DOHH2 (cell line): ENCODE data around the gene RPRD1B.

Source experiments
- H3F3A ChIP-seq: fragments of 200-600 bp; sonication (generic), shearing (Covaris generic); 2 replicates; pipeline ENCODE4 v1.6.0; 2016; ENCODE audit warnings: antibody characterized with exemption, mild to moderate bottlenecking; ENCODE audit not compliant: control insufficient read depth, insufficient read depth
- H3K27ac ChIP-seq: fragments of 200-600 bp; sonication (generic); 2 replicates; pipeline ENCODE4 v1.5.1; 2014; ENCODE audit warnings: low read depth, mild to moderate bottlenecking, low read length, moderate library complexity
- H3K27me3 ChIP-seq: fragments of 200-600 bp; sonication (generic); 2 replicates; pipeline ENCODE4 v1.6.1; 2014; ENCODE audit warnings: mild to moderate bottlenecking, low read length, mixed read lengths; ENCODE audit not compliant: control insufficient read depth
- H3K36me3 ChIP-seq: fragments of 200-600 bp; sonication (generic); 2 replicates; pipeline ENCODE4 v1.6.1; 2014; ENCODE audit warnings: mild to moderate bottlenecking, low read length, moderate library complexity, mixed read lengths; ENCODE audit not compliant: control insufficient read depth
- H3K4me1 ChIP-seq: fragments of 200-600 bp; sonication (generic); 2 replicates; pipeline ENCODE4 v1.6.1; 2014; ENCODE audit warnings: mild to moderate bottlenecking, low read length, mixed read lengths; ENCODE audit not compliant: control insufficient read depth
- H3K4me2 ChIP-seq: fragments of 200-600 bp; sonication (generic); 2 replicates; pipeline ENCODE4 v1.6.0; 2014; ENCODE audit warnings: mild to moderate bottlenecking, low read length, moderate library complexity
- H3K4me3 ChIP-seq: fragments of 200-600 bp; sonication (generic); 2 replicates; pipeline ENCODE4 v1.5.1; 2014; ENCODE audit warnings: mild to moderate bottlenecking, low read length, mixed read lengths
- H3K79me2 ChIP-seq: fragments of 200-600 bp; sonication (generic); 2 replicates; pipeline ENCODE4 v1.6.1; 2014; ENCODE audit warnings: mild to moderate bottlenecking, low read length, mixed read lengths; ENCODE audit not compliant: control insufficient read depth
- H3K9me2 ChIP-seq: fragments of 200-600 bp; sonication (generic); replicated peaks from 2 replicates; pipeline ENCODE4 v1.6.1; 2014; ENCODE audit warnings: mild to moderate bottlenecking, low read length, mixed read lengths; ENCODE audit not compliant: control insufficient read depth
- H3K9me3 ChIP-seq: fragments of 200-600 bp; sonication (generic); 2 replicates; pipeline ENCODE4 v1.6.1; 2014; ENCODE audit warnings: antibody characterized with exemption, low read length, mixed read lengths; ENCODE audit not compliant: control insufficient read depth, insufficient read depth
- H4K20me1 ChIP-seq: fragments of 200-600 bp; sonication (generic); 2 replicates; pipeline ENCODE4 v1.6.0; 2014; ENCODE audit warnings: low read depth, mild to moderate bottlenecking, antibody characterized with exemption, low read length, moderate library complexity; ENCODE audit not compliant: control insufficient read depth, insufficient read depth
- EZH2phosphoT487 ChIP-seq: fragments of 200-600 bp; sonication (generic); IDR thresholded peaks from 2 replicates; pipeline ENCODE4 v1.6.1; 2017; ENCODE audit warnings: borderline replicate concordance, mild to moderate bottlenecking, antibody characterized with exemption, low read length, moderate library complexity, mixed read lengths
- TF ChIP-seq, protein P1 (sequence below): fragments of 200-600 bp; sonication (generic); IDR thresholded peaks from one replicate; pipeline ENCODE4 v1.5.1; 2014; ENCODE audit warnings: antibody characterized with exemption, mild to moderate bottlenecking, low read depth, low read length; ENCODE audit not compliant: poor library complexity, severe bottlenecking

The RPRD1B gene

DNA sequence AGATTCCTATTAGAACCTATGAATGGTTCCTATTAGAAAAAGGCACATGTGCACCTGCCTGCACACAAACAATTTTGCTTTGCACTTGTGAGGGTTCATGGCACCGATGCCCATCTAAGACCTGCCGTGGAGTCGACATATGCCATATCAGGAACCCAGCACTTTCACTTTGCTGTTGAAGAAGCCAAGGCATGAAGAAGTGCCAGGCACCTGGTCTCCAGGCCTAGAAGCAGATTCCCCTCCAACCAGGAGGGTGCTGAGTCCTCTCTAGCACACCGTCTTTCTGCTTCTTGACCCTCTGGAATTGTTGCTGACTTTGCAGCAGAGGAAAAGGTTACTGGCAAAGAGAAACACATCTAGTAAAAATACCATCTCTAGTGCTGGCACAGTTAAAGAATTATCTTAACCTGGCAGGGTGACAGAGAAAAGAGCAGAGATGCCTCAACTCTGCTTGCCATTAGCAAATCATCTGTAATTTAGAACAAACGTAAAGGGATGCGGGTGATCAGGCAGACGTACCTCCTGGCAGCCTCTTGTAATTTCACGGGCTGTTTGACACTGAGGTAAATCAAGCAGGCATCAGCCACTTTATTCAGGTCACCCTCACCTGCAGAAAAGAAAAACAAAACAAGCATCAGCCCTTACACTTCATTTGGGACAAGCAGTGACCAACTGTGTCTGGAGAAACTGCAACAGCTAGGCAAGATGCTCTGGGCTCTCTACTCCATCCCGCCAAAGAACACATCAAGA, 37.5 kb upstream of the RPRD1B start:
- H3K9me3 ChIP-seq: no peaks in the 10 kb centered on the region
- H3K27ac ChIP-seq: no peak overlapping the region
- peaks cover 1% of the 10 kb centered on the region for H3K4me1 ChIP-seq
- peaks cover 83% of the 10 kb centered on the region for H3K36me3 ChIP-seq
- TF ChIP-seq, protein P1, sequence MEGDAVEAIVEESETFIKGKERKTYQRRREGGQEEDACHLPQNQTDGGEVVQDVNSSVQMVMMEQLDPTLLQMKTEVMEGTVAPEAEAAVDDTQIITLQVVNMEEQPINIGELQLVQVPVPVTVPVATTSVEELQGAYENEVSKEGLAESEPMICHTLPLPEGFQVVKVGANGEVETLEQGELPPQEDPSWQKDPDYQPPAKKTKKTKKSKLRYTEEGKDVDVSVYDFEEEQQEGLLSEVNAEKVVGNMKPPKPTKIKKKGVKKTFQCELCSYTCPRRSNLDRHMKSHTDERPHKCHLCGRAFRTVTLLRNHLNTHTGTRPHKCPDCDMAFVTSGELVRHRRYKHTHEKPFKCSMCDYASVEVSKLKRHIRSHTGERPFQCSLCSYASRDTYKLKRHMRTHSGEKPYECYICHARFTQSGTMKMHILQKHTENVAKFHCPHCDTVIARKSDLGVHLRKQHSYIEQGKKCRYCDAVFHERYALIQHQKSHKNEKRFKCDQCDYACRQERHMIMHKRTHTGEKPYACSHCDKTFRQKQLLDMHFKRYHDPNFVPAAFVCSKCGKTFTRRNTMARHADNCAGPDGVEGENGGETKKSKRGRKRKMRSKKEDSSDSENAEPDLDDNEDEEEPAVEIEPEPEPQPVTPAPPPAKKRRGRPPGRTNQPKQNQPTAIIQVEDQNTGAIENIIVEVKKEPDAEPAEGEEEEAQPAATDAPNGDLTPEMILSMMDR: no peak
- TF ChIP-seq EZH2phosphoT487: no peak
- H3K27me3 ChIP-seq: no peaks in the 10 kb centered on the region
- H3K4me2 ChIP-seq: no peak overlapping the region
- no peak overlapping the region for H3K4me3 ChIP-seq
- no peaks in the 10 kb centered on the region for H3K79me2 ChIP-seq
- peaks cover 9% of the 10 kb centered on the region for H4K20me1 ChIP-seq
- no peaks in the 10 kb centered on the region for H3K9me2 ChIP-seq
- no peaks in the 10 kb centered on the region for H3F3A ChIP-seq

DNA sequence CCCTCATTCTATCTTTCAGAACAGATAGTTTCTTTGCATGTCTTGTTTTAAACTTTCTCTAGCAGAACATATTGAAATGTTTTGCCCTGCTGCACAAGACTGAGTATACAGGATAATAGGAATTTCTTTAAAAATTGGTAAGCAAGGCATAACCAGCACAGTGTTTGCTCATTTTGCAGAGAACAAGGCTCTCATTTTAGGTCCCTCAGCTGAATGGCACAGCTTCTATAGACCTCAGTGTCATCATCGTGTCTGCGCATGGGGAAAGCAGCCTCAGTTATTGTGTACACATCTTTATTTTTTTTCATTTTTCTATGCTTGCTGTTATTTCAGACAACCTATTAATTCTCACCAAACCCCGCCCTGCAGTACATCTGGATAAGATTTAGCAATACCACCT, 36.0 kb upstream of the RPRD1B start:
- no peaks in the 10 kb centered on the region for H3K9me2 ChIP-seq
- peaks cover 7% of the 10 kb centered on the region for H3K4me1 ChIP-seq
- TF ChIP-seq, protein P1: no peak
- TF ChIP-seq EZH2phosphoT487: no peak
- no peaks in the 10 kb centered on the region for H3K9me3 ChIP-seq
- no peak overlapping the region for H3K4me3 ChIP-seq
- H3K4me2 ChIP-seq: no peak overlapping the region
- H3K79me2 ChIP-seq: no peaks in the 10 kb centered on the region
- H3K27me3 ChIP-seq: no peaks in the 10 kb centered on the region
- peaks cover 9% of the 10 kb centered on the region for H4K20me1 ChIP-seq
- no peak overlapping the region for H3K27ac ChIP-seq
- no peaks in the 10 kb centered on the region for H3F3A ChIP-seq
- H3K36me3 ChIP-seq: peaks cover 83% of the 10 kb centered on the region

DNA sequence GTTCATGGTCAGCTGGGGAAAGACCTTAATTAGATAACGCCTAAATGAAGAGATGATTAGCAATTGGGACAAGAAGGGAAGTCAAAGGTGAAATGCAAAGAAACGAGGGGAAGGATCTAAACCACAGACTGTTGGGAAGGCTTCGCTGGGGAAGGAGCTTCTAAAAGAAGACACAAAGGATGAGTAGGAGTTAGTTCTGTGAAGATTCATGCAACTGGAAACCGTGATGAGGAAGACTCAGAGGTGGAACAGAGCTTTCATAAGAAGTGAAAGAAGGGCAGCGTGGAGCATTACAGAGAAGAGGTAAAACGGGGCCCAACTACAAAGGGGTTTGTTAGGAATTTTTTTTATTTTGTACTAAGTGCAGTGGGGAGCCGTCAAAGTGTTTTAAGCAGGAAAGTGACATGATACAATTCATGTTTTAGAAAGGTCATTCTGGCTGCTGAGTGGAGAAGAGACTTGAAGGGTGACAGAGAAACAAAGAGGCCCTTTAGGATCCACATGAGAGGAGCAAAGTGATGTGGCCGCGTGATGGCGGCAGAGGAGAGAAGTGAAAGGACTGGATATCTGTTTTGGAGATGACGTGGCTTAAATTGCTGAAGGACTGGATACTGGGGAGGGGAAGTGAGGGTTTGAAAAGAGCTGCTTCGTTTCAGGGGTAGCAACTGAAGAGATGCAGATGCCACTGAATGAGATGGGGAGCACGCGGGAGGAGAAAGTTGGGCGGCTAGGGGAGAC, 33.9 kb upstream of the RPRD1B start:
- no peaks in the 10 kb centered on the region for H3K79me2 ChIP-seq
- no peaks in the 10 kb centered on the region for H3F3A ChIP-seq
- no peak overlapping the region for H3K4me2 ChIP-seq
- no peaks in the 10 kb centered on the region for H3K27me3 ChIP-seq
- H3K4me1 ChIP-seq: peaks cover 11% of the 10 kb centered on the region
- no peaks in the 10 kb centered on the region for H3K9me3 ChIP-seq
- TF ChIP-seq, protein P1: no peak
- no peak for TF ChIP-seq EZH2phosphoT487
- no peak overlapping the region for H3K4me3 ChIP-seq
- H4K20me1 ChIP-seq: no peaks in the 10 kb centered on the region
- peaks cover 82% of the 10 kb centered on the region for H3K36me3 ChIP-seq
- H3K27ac ChIP-seq: no peak overlapping the region
- no peaks in the 10 kb centered on the region for H3K9me2 ChIP-seq
